HG02678 (cell line): Measurements from ENCODE around the gene YPEL1.
"Not testable (repeated sequence)": the region's sequence is repeated elsewhere in the genome, so short reads cannot be mapped to it uniquely, and the experiment has no call there.

ENCODE experiments used
- ATAC-seq: cut with Tn5 transposase; IDR thresholded peaks from one replicate; pipeline ENCODE4 v1.9.1; 2021; ENCODE audit warnings: mild to moderate bottlenecking, moderate library complexity; ENCODE audit not compliant: unreplicated experiment

The YPEL1 gene

GRCh38 chr22:21754523-21754922 lies 18.9 kb upstream of the YPEL1 start:
- ATAC-seq = no peak

- ATAC-seq = no peak
Measured at GRCh38 chr22:21753374-21754111, 17.9 kb upstream of the YPEL1 start.

GRCh38 chr22:21752276-21752675 lies 16.7 kb upstream of the YPEL1 start:
- ATAC-seq = no peak

- ATAC-seq = no peak
Measured at GRCh38 chr22:21745948-21746347, 10.4 kb upstream of the YPEL1 start.

- not testable (repeated sequence) for ATAC-seq
Measured at GRCh38 chr22:21744917-21745316, 9.3 kb upstream of the YPEL1 start.

- ATAC-seq = no peak
Measured at GRCh38 chr22:21741790-21742189, 6.2 kb upstream of the YPEL1 start.

GRCh38 chr22:21741059-21741458 lies 5.5 kb upstream of the YPEL1 start:
- no peak for ATAC-seq

GRCh38 chr22:21739828-21740377 lies 4.3 kb upstream of the YPEL1 start:
- ATAC-seq = no peak

- no peak for ATAC-seq
Measured at GRCh38 chr22:21738966-21739365, 3.4 kb upstream of the YPEL1 start.

GRCh38 chr22:21738081-21738480 lies 2.5 kb upstream of the YPEL1 start:
- no peak for ATAC-seq

- ATAC-seq = no peak
Measured at GRCh38 chr22:21736948-21737347, 1.4 kb upstream of the YPEL1 start.

GRCh38 chr22:21736084-21736642 lies 569 bp upstream of the YPEL1 start:
- no peak for ATAC-seq

GRCh38 chr22:21734540-21735199 lies 924 bp downstream of the YPEL1 start:
- ATAC-seq = no peak

- ATAC-seq = no peak
Measured at GRCh38 chr22:21731503-21731902, 4.1 kb downstream of the YPEL1 start.

GRCh38 chr22:21730535-21731308 lies 4.9 kb downstream of the YPEL1 start:
- no peak for ATAC-seq

GRCh38 chr22:21729184-21729583 lies 6.4 kb downstream of the YPEL1 start:
- not testable (repeated sequence) for ATAC-seq

- no peak for ATAC-seq
Measured at GRCh38 chr22:21728270-21728669, 7.3 kb downstream of the YPEL1 start.

GRCh38 chr22:21727768-21728167 lies 7.8 kb downstream of the YPEL1 start:
- no peak for ATAC-seq

- ATAC-seq = no peak
Measured at GRCh38 chr22:21727159-21727558, 8.4 kb downstream of the YPEL1 start.

- no peak for ATAC-seq
Measured at GRCh38 chr22:21726650-21727049, 8.9 kb downstream of the YPEL1 start.

- ATAC-seq = no peak
Measured at GRCh38 chr22:21725956-21726649, 9.5 kb downstream of the YPEL1 start.
